OCI-LY3 (cell line): Measurements from ENCODE around the gene RAD51B.

Experiments used
- EZH2phosphoT487 ChIP-seq: fragments of 200-600 bp; shearing (Covaris generic); IDR thresholded peaks from 2 replicates; pipeline ENCODE4 v1.6.1; 2018; ENCODE audit warnings: antibody characterized with exemption, mixed run types, low read depth
- TF ChIP-seq, protein P1 (sequence below): fragments of 200-600, 300-600 bp; sonication (generic); IDR thresholded peaks from 2 replicates; pipeline ENCODE4 v1.5.1; 2014; ENCODE audit warnings: antibody characterized with exemption, low read length, low read depth

DNA sequence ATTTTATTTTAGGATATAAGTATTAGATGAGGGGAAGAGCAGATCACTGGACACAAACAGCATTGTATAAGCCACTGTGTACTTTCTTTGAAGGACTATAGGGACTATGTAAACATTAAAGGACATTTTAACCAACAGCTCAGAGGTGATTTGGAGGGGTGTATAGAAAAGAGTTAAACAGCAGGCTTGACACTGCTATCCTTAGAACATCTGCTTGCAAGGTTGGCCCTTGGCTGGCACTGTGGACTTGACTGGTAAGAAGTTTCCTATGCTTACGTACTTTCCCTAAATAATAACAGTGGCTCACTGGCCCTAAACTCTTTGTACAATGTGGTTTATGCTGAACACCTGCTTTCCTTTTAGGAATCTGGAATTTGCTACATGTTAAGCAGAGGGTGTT lies 31.9 kb upstream of the RAD51B start:
- TF ChIP-seq, protein P1, sequence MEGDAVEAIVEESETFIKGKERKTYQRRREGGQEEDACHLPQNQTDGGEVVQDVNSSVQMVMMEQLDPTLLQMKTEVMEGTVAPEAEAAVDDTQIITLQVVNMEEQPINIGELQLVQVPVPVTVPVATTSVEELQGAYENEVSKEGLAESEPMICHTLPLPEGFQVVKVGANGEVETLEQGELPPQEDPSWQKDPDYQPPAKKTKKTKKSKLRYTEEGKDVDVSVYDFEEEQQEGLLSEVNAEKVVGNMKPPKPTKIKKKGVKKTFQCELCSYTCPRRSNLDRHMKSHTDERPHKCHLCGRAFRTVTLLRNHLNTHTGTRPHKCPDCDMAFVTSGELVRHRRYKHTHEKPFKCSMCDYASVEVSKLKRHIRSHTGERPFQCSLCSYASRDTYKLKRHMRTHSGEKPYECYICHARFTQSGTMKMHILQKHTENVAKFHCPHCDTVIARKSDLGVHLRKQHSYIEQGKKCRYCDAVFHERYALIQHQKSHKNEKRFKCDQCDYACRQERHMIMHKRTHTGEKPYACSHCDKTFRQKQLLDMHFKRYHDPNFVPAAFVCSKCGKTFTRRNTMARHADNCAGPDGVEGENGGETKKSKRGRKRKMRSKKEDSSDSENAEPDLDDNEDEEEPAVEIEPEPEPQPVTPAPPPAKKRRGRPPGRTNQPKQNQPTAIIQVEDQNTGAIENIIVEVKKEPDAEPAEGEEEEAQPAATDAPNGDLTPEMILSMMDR: no peak
- TF ChIP-seq EZH2phosphoT487: no peak
